ENCODE measurements around the gene CNNM4.

The CNNM4 gene

GRCh38 chr2:96859099-96859649 is 98.5 kb downstream of the CNNM4 start:
- DNase-seq (ENCODE audit: low spot score): no peak

DNA sequence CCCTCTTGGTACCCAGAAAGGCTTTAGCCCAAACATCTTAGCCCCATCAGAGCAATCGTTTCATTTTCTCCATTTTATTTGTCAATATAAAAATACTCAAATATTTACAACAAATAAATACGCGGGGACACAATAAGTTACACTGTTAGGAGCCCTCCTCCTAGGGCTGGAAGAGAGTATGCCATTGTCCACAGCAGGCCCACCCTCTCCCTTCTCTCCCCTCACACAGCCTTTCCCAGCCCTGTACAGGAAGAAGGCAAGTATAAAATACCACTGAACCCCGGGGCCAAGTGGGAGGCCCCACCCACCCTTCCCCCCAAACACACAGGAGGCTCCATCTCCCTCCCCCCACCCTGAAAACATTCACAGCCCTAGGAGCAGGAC is 99.0 kb downstream of the CNNM4 start:
- DNase-seq (ENCODE audit: low spot score): no peak

GRCh38 chr2:96860065-96861029 is 99.6 kb downstream of the CNNM4 start:
- DNase-seq (ENCODE audit: low spot score): no peak

GRCh38 chr2:96861074-96861473 is 100.4 kb downstream of the CNNM4 start:
- no peak for DNase-seq (ENCODE audit: low spot score)

Measured in GM03348 (cell line).